Psoas muscle (tissue), 8 donors: ENCODE measurements around the gene CDC42BPA. TPM values are rescaled to one million over a fixed set of nuclear protein-coding genes. Genes with fewer than 3 reads are reported as not detected.

ENCODE experiments used
- ATAC-seq, 4 donors: fragments of 200-7000 bp; cut with Tn5 transposase; one replicate each; pipeline ENCODE4 v1.9.1; 2020; ENCODE audit warnings: moderate library complexity in 3 of 4, mild to moderate bottlenecking in 2 of 4
- DNase-seq, 2 donors: peaks; one replicate each; pipeline ENCODE4 v3.0.0-alpha.2; 2020
- H3K27ac ChIP-seq: fragments of 200-600 bp; one replicate; pipeline ENCODE4 v1.8.0; 2022
- H3K27me3 ChIP-seq, 3 donors: fragments of 200-600 bp in 1 of 3; one replicate each; pipeline versions ENCODE4 v1.6.1 to v1.8.0; 2013 to 2022; ENCODE audit warnings: low read length in 2 of 3, mild to moderate bottlenecking in 2 of 3, moderate library complexity in 1 of 3; ENCODE audit not compliant: insufficient read depth in 3 of 3
- H3K36me3 ChIP-seq, 2 donors: fragments of 200-600 bp in 1 of 2; one replicate each; pipeline versions ENCODE4 v1.6.1 to v1.8.0; 2013 to 2022; ENCODE audit warnings: low read depth in 1 of 2, mild to moderate bottlenecking in 1 of 2, moderate library complexity in 1 of 2; ENCODE audit not compliant: insufficient read depth in 1 of 2
- H3K4me1 ChIP-seq: fragments of 200-600 bp; one replicate; pipeline ENCODE4 v1.8.0; 2022
- H3K4me3 ChIP-seq: fragments of 200-600 bp; one replicate; pipeline ENCODE4 v1.8.0; 2022; ENCODE audit warnings: mild to moderate bottlenecking
- H3K9me3 ChIP-seq: fragments of 200-600 bp; one replicate; pipeline ENCODE4 v1.8.0; 2022
- CTCF ChIP-seq: fragments of 200-600 bp; IDR thresholded peaks from one replicate; pipeline ENCODE4 v1.8.0; 2022; ENCODE audit warnings: antibody characterized with exemption
- WGBS, 3 donors: extraction: QIAGEN DNeasy Blood & Tissue Kit; methylation state at CpG; one replicate each; pipeline versions ENCODE4 v1.1.6 to v1.1.7; 2013; 5-methylcytosine and 5-hydroxymethylcytosine counted together
- intact Hi-C, 2 donors: fragments of 100-400 bp; cut with DNase I; formaldehyde crosslinking; loops; one replicate each; pipeline versions ENCODE4 v1.11.0 to v1.14.2; 2022
- polyA plus RNA-seq, 3 donors: library from polyadenylated mRNA; stranded (reverse); fragments of 200-250 nt; gene quantifications; one replicate each; pipeline ENCODE4 v1.2.3, GENCODE V29; 2013
- total RNA-seq, 4 donors: library from RNA; stranded (reverse); fragmentation: NEBNext Ultra II Directional in 2 of 4; extraction: Animal tissue kit (Norgen Biotek cat#: 25700) in 2 of 4; gene quantifications; one replicate each; pipeline versions ENCODE4 v1.2.1 to v1.2.4, GENCODE V29; 2021 to 2023
- donor health status: healthy with polysubstance abuse.
- donor health status: DM: no; HTN: no; CAD: no; lungs with moderate emphysema.
- donor health status: Bipolar disorder and iron deficiency.
- donor health status: healthy.
- donor health status: DM: yes; HTN: yes; CAD: no.
- donor health status: DM: no; HTN: no; CAD: no.
- donor health status: DM: no; HTN: no; CAD: no.
- donor health status: DM: yes; HTN: yes; CAD: no.

Gene CDC42BPA
- total and polyA plus RNA-seq, 7 donors, result 5.3 to 23.0 (median 15.7) TPM

- TF ChIP-seq CTCF, result no peak
- ATAC-seq (no peak), DNase-seq (peak in 1 of 2 donors; percentile 49)
- H3K4me3 ChIP-seq, result no peak overlapping the region
- peaks cover 68% of the 10 kb centered on the region for H3K4me1 ChIP-seq
- H3K27ac ChIP-seq, result peak overlapping the region; percentile 95
- 81 to 89% (median 82%) methylated on average over 13 of the region's 13 CpGs for WGBS, 3 donors
- H3K9me3 ChIP-seq, result no peaks in the 10 kb centered on the region
- peaks cover 0 to 43% of the 10 kb centered on the region in 2 donors for H3K36me3 ChIP-seq
- intact Hi-C loops, result no loop called here
- no peaks in the 10 kb centered on the region for H3K27me3 ChIP-seq
Measured at GRCh38 chr1:226960944-226961765, 357.1 kb downstream of the CDC42BPA start.

- H3K9me3 ChIP-seq, result no peaks in the 10 kb centered on the region
- WGBS, 3 donors, result 72 to 87% (median 87%) methylated on average over 2 to 5 of the region's 5 CpGs
- H3K4me1 ChIP-seq, result peaks cover 59% of the 10 kb centered on the region
- H3K27ac ChIP-seq, result no peak overlapping the region
- H3K27me3 ChIP-seq, result no peaks in the 10 kb centered on the region
- intact Hi-C loops, result no loop called here
- DNase-seq (no peak), ATAC-seq (no peak)
- H3K36me3 ChIP-seq, result peaks cover 0 to 34% of the 10 kb centered on the region in 2 donors
- no peak overlapping the region for H3K4me3 ChIP-seq
- TF ChIP-seq CTCF, result no peak
Measured at GRCh38 chr1:226960256-226960655, 358.0 kb downstream of the CDC42BPA start.

GRCh38 chr1:226958300-226958699 is 360.0 kb downstream of the CDC42BPA start:
- TF ChIP-seq CTCF, result no peak
- Histone ChIP-seq H3K9me3 (no peaks in the 10 kb centered on the region), H3K4me3 (peak overlapping the region; percentile 14), H3K27me3 (no peaks in the 10 kb centered on the region), H3K27ac (peak overlapping the region; percentile 81), H3K36me3 (peaks cover 0 to 35% of the 10 kb centered on the region in 2 donors), H3K4me1 (peaks cover 40% of the 10 kb centered on the region)
- 57 to 77% (median 63%) methylated on average over 13 of the region's 13 CpGs for WGBS, 3 donors
- peak in 1 of 2 donors; percentile 49 for DNase-seq
- ATAC-seq, result peak; percentile 9 to 54 (median 15)
- intact Hi-C loops, result no loop called here

- no peaks in the 10 kb centered on the region for H3K27me3 ChIP-seq
- no peak for TF ChIP-seq CTCF
- WGBS, 3 donors, result 47 to 62% (median 49%) methylated on average over 11 of the region's 11 CpGs
- intact Hi-C loops, result no loop called here
- DNase-seq (no peak), ATAC-seq (peak in 3 of 4 donors; percentile 28 to 58 (median 38))
- H3K9me3 ChIP-seq, result no peaks in the 10 kb centered on the region
- H3K36me3 ChIP-seq, result peaks cover 0 to 32% of the 10 kb centered on the region in 2 donors
- H3K4me3 ChIP-seq, result peak overlapping the region; percentile 14
- H3K27ac ChIP-seq, result peak overlapping the region; percentile 81
- H3K4me1 ChIP-seq, result peaks cover 39% of the 10 kb centered on the region
Measured at GRCh38 chr1:226957714-226958113, 360.6 kb downstream of the CDC42BPA start.
